ENCODE data around the gene RTTN. TPM values are rescaled to one million over a fixed set of nuclear protein-coding genes. Genes with fewer than 3 reads are reported as not detected.
"Not testable (repeated sequence)": the region's sequence is repeated elsewhere in the genome, so short reads cannot be mapped to it uniquely, and the experiment has no call there.

Gene RTTN
- polyA plus RNA-seq, 2 donors, result 2.3 to 2.8 TPM

DNA sequence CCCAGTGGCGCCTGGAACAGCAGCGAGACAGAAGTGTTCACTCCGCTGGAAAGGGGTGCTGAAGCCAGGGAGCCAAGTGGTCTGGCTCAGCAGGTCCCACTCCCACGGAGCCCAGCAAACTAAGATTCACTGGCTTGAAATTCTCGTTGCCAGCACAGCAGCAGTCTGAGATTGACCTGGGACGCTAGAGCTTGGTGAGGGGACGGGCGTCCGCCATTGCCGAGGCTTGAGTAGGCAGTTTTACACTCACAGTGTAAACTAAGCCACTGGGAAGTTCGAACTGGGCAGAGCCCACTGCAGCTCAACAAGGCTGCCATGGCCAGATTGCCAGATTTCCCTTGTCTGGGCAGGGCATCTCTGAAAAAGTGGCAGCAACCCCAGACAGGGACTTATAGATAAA is 94.8 kb downstream of the RTTN start:
- WGBS, 2 donors, result 92 to 95% methylated on average over 11 of the region's 11 CpGs
- H3K27ac ChIP-seq (ENCODE audit: low read depth in 2 of 2, low read length in 1 of 2), result no peak overlapping the region
- peaks cover 0 to 2% of the 10 kb centered on the region in 2 donors for H3K9me3 ChIP-seq (ENCODE audit: control insufficient read depth in 2 of 2, insufficient read depth in 1 of 2, low read depth in 1 of 2, low read length in 1 of 2)
- H3K4me1 ChIP-seq (ENCODE audit: control insufficient read depth in 2 of 2, insufficient read depth in 2 of 2, low read length in 1 of 2), result no peaks in the 10 kb centered on the region
- no peaks in the 10 kb centered on the region for H3K27me3 ChIP-seq (ENCODE audit: control insufficient read depth in 1 of 2, insufficient read depth in 2 of 2, low read length in 2 of 2)
- H3K4me3 ChIP-seq (ENCODE audit: low read depth in 1 of 2, low read length in 2 of 2), result no peak overlapping the region
- peaks cover 0 to 9% of the 10 kb centered on the region in 2 donors for H3K36me3 ChIP-seq (ENCODE audit: control insufficient read depth in 2 of 2, insufficient read depth in 2 of 2, low read length in 1 of 2)

DNA sequence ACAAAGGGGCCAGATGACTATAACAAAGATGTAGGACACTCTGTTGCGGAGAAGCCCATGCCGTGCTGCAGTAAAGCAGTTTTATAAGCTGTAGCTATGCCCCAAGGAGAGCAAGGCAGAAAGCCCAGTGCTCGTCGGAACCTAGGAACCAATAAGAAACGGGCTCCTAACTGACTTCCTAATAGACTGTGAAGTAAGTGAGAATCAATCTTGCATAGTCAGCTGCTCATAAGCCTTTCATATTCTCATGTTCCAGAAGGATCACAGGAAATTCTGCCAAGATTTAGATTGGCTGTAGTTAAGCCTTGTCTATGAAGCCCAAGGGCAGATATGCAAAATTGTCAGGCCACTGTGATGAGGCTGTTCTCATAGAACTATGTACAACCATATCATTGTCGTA is 98.4 kb downstream of the RTTN start:
- no peak overlapping the region for H3K4me3 ChIP-seq (ENCODE audit: low read depth in 1 of 2, low read length in 2 of 2)
- H3K36me3 ChIP-seq (ENCODE audit: control insufficient read depth in 2 of 2, insufficient read depth in 2 of 2, low read length in 1 of 2), result peaks cover 0 to 9% of the 10 kb centered on the region in 2 donors
- no peaks in the 10 kb centered on the region for H3K27me3 ChIP-seq (ENCODE audit: control insufficient read depth in 1 of 2, insufficient read depth in 2 of 2, low read length in 2 of 2)
- WGBS, 2 donors, result 87 to 96% methylated on average over 6 of the region's 6 CpGs
- no peak overlapping the region for H3K27ac ChIP-seq (ENCODE audit: low read depth in 2 of 2, low read length in 1 of 2)
- H3K9me3 ChIP-seq (ENCODE audit: control insufficient read depth in 2 of 2, insufficient read depth in 1 of 2, low read depth in 1 of 2, low read length in 1 of 2), result peaks cover 0 to 2% of the 10 kb centered on the region in 2 donors
- H3K4me1 ChIP-seq (ENCODE audit: control insufficient read depth in 2 of 2, insufficient read depth in 2 of 2, low read length in 1 of 2), result no peaks in the 10 kb centered on the region

DNA sequence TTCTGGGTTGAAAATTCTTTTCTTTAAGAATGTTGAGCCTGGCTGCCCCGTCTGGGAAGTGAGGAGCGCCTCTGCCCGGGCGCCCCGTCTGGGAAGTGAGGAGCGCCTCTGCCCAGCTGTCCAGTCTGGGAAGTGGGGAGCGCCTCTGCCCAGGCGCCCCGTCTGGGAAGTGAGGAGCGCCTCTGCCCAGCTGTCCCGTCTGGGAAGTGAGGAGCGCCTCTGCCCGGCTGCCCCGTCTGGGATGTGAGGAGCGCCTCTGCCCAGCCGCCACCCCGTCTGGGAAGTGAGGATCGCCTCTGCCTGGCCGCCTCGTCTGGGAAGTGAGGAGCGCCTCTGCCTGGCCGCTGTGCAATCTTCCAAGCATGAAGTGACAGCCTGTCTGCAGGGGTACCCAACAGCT is 102.6 kb downstream of the RTTN start:
- H3K27ac ChIP-seq (ENCODE audit: low read depth in 2 of 2, low read length in 1 of 2); H3K4me3 ChIP-seq (ENCODE audit: low read depth in 1 of 2, low read length in 2 of 2); H3K9me3 ChIP-seq (ENCODE audit: control insufficient read depth in 2 of 2, insufficient read depth in 1 of 2, low read depth in 1 of 2, low read length in 1 of 2); H3K36me3 ChIP-seq (ENCODE audit: control insufficient read depth in 2 of 2, insufficient read depth in 2 of 2, low read length in 1 of 2); H3K27me3 ChIP-seq (ENCODE audit: control insufficient read depth in 1 of 2, insufficient read depth in 2 of 2, low read length in 2 of 2); H3K4me1 ChIP-seq (ENCODE audit: control insufficient read depth in 2 of 2, insufficient read depth in 2 of 2, low read length in 1 of 2): not testable (repeated sequence)
- WGBS, 2 donors, result 93 to 95% methylated on average over 22 of the region's 22 CpGs

DNA sequence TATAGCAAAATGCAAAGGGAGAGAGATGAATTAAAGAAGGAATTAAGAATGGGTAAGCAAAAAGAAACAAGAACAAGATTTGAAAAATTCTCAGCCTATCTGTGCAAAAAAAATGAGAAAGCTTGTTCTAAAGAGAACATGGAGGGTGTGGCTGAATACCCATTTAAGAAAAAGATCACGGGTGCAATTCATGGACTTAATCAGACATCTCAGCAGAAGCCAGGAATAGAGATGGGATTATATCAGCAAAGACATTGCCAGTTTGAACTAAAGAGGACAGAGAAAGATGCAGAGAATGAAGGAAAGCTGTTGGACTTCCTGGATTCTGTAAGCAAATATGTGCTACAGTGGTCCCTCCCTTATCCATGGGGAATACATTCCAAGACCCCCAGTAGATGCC is 115.6 kb downstream of the RTTN start:
- H3K27me3 ChIP-seq (ENCODE audit: control insufficient read depth in 1 of 2, insufficient read depth in 2 of 2, low read length in 2 of 2), result no peaks in the 10 kb centered on the region
- no peak overlapping the region for H3K4me3 ChIP-seq (ENCODE audit: low read depth in 1 of 2, low read length in 2 of 2)
- no peaks in the 10 kb centered on the region for H3K4me1 ChIP-seq (ENCODE audit: control insufficient read depth in 2 of 2, insufficient read depth in 2 of 2, low read length in 1 of 2)
- 61 to 65% methylated on average over 1 of the region's 1 CpG for WGBS, 2 donors
- H3K9me3 ChIP-seq (ENCODE audit: control insufficient read depth in 2 of 2, insufficient read depth in 1 of 2, low read depth in 1 of 2, low read length in 1 of 2), result no peaks in the 10 kb centered on the region
- no peaks in the 10 kb centered on the region for H3K36me3 ChIP-seq (ENCODE audit: control insufficient read depth in 2 of 2, insufficient read depth in 2 of 2, low read length in 1 of 2)
- H3K27ac ChIP-seq (ENCODE audit: low read depth in 2 of 2, low read length in 1 of 2), result no peak overlapping the region

DNA sequence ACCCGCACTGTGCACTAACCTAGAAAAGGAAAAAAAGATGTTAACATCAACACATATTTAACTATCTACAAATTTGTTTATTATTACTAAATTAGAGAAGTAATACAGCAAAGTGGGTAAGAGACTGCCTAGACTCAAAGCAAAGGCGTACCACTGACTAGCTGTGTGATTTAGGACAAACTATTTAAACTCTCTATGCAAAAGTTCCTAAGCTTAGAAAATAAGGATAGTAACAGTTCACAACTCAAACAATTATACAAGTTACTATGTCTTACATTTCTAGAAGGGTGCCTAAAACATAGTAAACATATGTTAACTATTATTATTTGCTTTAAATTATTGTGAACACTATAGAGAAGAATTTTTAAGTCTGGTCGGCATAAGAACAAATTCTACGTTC is 119.4 kb downstream of the RTTN start:
- H3K9me3 ChIP-seq (ENCODE audit: control insufficient read depth in 2 of 2, insufficient read depth in 1 of 2, low read depth in 1 of 2, low read length in 1 of 2), result no peaks in the 10 kb centered on the region
- H3K27me3 ChIP-seq (ENCODE audit: control insufficient read depth in 1 of 2, insufficient read depth in 2 of 2, low read length in 2 of 2), result no peaks in the 10 kb centered on the region
- peaks cover 0 to 2% of the 10 kb centered on the region in 2 donors for H3K36me3 ChIP-seq (ENCODE audit: control insufficient read depth in 2 of 2, insufficient read depth in 2 of 2, low read length in 1 of 2)
- no peak overlapping the region for H3K4me3 ChIP-seq (ENCODE audit: low read depth in 1 of 2, low read length in 2 of 2)
- no peaks in the 10 kb centered on the region for H3K4me1 ChIP-seq (ENCODE audit: control insufficient read depth in 2 of 2, insufficient read depth in 2 of 2, low read length in 1 of 2)
- 81 to 82% methylated on average over 4 of the region's 4 CpGs for WGBS, 2 donors
- H3K27ac ChIP-seq (ENCODE audit: low read depth in 2 of 2, low read length in 1 of 2), result no peak overlapping the region

GRCh38 chr18:70085641-70086040 is 119.8 kb downstream of the RTTN start:
- H3K36me3 ChIP-seq (ENCODE audit: control insufficient read depth in 2 of 2, insufficient read depth in 2 of 2, low read length in 1 of 2), result peaks cover 0 to 2% of the 10 kb centered on the region in 2 donors
- WGBS, 2 donors, result 70% methylated on average over 5 of the region's 5 CpGs
- H3K4me1 ChIP-seq (ENCODE audit: control insufficient read depth in 2 of 2, insufficient read depth in 2 of 2, low read length in 1 of 2), result no peaks in the 10 kb centered on the region
- no peaks in the 10 kb centered on the region for H3K9me3 ChIP-seq (ENCODE audit: control insufficient read depth in 2 of 2, insufficient read depth in 1 of 2, low read depth in 1 of 2, low read length in 1 of 2)
- H3K27me3 ChIP-seq (ENCODE audit: control insufficient read depth in 1 of 2, insufficient read depth in 2 of 2, low read length in 2 of 2), result no peaks in the 10 kb centered on the region
- no peak overlapping the region for H3K4me3 ChIP-seq (ENCODE audit: low read depth in 1 of 2, low read length in 2 of 2)
- H3K27ac ChIP-seq (ENCODE audit: low read depth in 2 of 2, low read length in 1 of 2), result no peak overlapping the region

GRCh38 chr18:70082430-70082829 is 123.1 kb downstream of the RTTN start:
- Histone ChIP-seq H3K4me3 (ENCODE audit: low read depth in 1 of 2, low read length in 2 of 2) (no peak overlapping the region), H3K27ac (ENCODE audit: low read depth in 2 of 2, low read length in 1 of 2) (no peak overlapping the region), H3K9me3 (ENCODE audit: control insufficient read depth in 2 of 2, insufficient read depth in 1 of 2, low read depth in 1 of 2, low read length in 1 of 2) (no peaks in the 10 kb centered on the region), H3K4me1 (ENCODE audit: control insufficient read depth in 2 of 2, insufficient read depth in 2 of 2, low read length in 1 of 2) (no peaks in the 10 kb centered on the region), H3K27me3 (ENCODE audit: control insufficient read depth in 1 of 2, insufficient read depth in 2 of 2, low read length in 2 of 2) (no peaks in the 10 kb centered on the region), H3K36me3 (ENCODE audit: control insufficient read depth in 2 of 2, insufficient read depth in 2 of 2, low read length in 1 of 2) (peaks cover 0 to 2% of the 10 kb centered on the region in 2 donors)
- 88 to 92% methylated on average over 2 of the region's 2 CpGs for WGBS, 2 donors

DNA sequence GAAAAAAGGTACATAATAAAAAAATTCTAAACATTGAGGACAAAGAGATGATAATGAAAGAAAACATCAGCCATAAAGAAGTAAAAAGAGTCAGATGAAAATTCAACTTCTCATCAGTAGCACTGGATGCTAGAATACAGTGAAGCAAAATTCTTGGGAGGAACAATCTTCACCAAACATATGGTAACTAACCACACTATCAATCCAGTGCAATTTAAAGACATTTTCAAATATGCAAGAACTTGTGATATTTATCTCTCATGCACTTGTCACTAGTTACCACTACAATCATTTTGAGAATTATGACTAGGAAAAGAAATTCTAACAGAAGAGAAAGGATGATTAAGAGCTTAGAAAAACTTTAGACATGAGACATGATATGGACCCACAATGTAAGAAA is 127.4 kb downstream of the RTTN start:
- H3K4me1 ChIP-seq (ENCODE audit: control insufficient read depth in 2 of 2, insufficient read depth in 2 of 2, low read length in 1 of 2), result no peaks in the 10 kb centered on the region
- no peak overlapping the region for H3K27ac ChIP-seq (ENCODE audit: low read depth in 2 of 2, low read length in 1 of 2)
- H3K9me3 ChIP-seq (ENCODE audit: control insufficient read depth in 2 of 2, insufficient read depth in 1 of 2, low read depth in 1 of 2, low read length in 1 of 2), result no peaks in the 10 kb centered on the region
- H3K27me3 ChIP-seq (ENCODE audit: control insufficient read depth in 1 of 2, insufficient read depth in 2 of 2, low read length in 2 of 2), result no peaks in the 10 kb centered on the region
- no peak overlapping the region for H3K4me3 ChIP-seq (ENCODE audit: low read depth in 1 of 2, low read length in 2 of 2)
- peaks cover 0 to 2% of the 10 kb centered on the region in 2 donors for H3K36me3 ChIP-seq (ENCODE audit: control insufficient read depth in 2 of 2, insufficient read depth in 2 of 2, low read length in 1 of 2)

- H3K9me3 ChIP-seq (ENCODE audit: control insufficient read depth in 2 of 2, insufficient read depth in 1 of 2, low read depth in 1 of 2, low read length in 1 of 2), result no peaks in the 10 kb centered on the region
- H3K36me3 ChIP-seq (ENCODE audit: control insufficient read depth in 2 of 2, insufficient read depth in 2 of 2, low read length in 1 of 2), result peaks cover 0 to 2% of the 10 kb centered on the region in 2 donors
- H3K27ac ChIP-seq (ENCODE audit: low read depth in 2 of 2, low read length in 1 of 2), result no peak overlapping the region
- no peak overlapping the region for H3K4me3 ChIP-seq (ENCODE audit: low read depth in 1 of 2, low read length in 2 of 2)
- no peaks in the 10 kb centered on the region for H3K4me1 ChIP-seq (ENCODE audit: control insufficient read depth in 2 of 2, insufficient read depth in 2 of 2, low read length in 1 of 2)
- no peaks in the 10 kb centered on the region for H3K27me3 ChIP-seq (ENCODE audit: control insufficient read depth in 1 of 2, insufficient read depth in 2 of 2, low read length in 2 of 2)
Measured at GRCh38 chr18:70075906-70076305, 129.6 kb downstream of the RTTN start.

DNA sequence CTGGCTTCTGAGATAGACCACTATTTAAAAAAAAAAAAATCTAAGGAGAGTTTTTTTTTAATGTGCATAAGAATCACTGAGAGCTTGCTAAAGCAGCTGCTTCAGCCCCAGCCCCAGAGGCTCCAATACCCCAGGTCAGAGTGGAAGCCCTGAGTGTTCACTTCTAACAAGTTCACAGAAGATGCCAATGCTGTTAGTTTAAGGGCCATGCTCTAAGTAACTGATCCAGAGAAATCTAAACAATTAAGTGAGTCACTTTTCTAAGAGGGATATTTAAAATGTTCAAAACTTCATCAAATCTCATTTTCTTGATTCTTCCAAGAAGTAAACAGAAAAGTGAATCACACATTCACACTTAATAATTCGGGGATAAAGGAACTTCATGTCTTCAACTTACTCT is 131.4 kb downstream of the RTTN start:
- H3K27me3 ChIP-seq (ENCODE audit: control insufficient read depth in 1 of 2, insufficient read depth in 2 of 2, low read length in 2 of 2), result no peaks in the 10 kb centered on the region
- peaks cover 0 to 2% of the 10 kb centered on the region in 2 donors for H3K36me3 ChIP-seq (ENCODE audit: control insufficient read depth in 2 of 2, insufficient read depth in 2 of 2, low read length in 1 of 2)
- H3K4me3 ChIP-seq (ENCODE audit: low read depth in 1 of 2, low read length in 2 of 2), result no peak overlapping the region
- 69 to 90% methylated on average over 1 of the region's 1 CpG for WGBS, 2 donors
- no peaks in the 10 kb centered on the region for H3K9me3 ChIP-seq (ENCODE audit: control insufficient read depth in 2 of 2, insufficient read depth in 1 of 2, low read depth in 1 of 2, low read length in 1 of 2)
- no peak overlapping the region for H3K27ac ChIP-seq (ENCODE audit: low read depth in 2 of 2, low read length in 1 of 2)
- H3K4me1 ChIP-seq (ENCODE audit: control insufficient read depth in 2 of 2, insufficient read depth in 2 of 2, low read length in 1 of 2), result no peaks in the 10 kb centered on the region

All from esophagus (tissue), 2 donors.